Hematopoietic multipotent progenitor cell treated with erythropoietin and hydrocortisone succinate and interleukin-3 and kit ligand, for 8 days (in vitro differentiated cells): Measurements from ENCODE around the gene MYO9A.

Source experiments
- DNase-seq: peaks from one replicate; pipeline ENCODE4 v3.0.0-alpha.2; 2015

MYO9A gene, protein sequence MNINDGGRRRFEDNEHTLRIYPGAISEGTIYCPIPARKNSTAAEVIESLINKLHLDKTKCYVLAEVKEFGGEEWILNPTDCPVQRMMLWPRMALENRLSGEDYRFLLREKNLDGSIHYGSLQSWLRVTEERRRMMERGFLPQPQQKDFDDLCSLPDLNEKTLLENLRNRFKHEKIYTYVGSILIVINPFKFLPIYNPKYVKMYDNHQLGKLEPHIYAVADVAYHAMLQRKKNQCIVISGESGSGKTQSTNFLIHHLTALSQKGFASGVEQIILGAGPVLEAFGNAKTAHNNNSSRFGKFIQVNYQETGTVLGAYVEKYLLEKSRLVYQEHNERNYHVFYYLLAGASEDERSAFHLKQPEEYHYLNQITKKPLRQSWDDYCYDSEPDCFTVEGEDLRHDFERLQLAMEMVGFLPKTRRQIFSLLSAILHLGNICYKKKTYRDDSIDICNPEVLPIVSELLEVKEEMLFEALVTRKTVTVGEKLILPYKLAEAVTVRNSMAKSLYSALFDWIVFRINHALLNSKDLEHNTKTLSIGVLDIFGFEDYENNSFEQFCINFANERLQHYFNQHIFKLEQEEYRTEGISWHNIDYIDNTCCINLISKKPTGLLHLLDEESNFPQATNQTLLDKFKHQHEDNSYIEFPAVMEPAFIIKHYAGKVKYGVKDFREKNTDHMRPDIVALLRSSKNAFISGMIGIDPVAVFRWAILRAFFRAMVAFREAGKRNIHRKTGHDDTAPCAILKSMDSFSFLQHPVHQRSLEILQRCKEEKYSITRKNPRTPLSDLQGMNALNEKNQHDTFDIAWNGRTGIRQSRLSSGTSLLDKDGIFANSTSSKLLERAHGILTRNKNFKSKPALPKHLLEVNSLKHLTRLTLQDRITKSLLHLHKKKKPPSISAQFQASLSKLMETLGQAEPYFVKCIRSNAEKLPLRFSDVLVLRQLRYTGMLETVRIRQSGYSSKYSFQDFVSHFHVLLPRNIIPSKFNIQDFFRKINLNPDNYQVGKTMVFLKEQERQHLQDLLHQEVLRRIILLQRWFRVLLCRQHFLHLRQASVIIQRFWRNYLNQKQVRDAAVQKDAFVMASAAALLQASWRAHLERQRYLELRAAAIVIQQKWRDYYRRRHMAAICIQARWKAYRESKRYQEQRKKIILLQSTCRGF (N-terminal part only)

DNA sequence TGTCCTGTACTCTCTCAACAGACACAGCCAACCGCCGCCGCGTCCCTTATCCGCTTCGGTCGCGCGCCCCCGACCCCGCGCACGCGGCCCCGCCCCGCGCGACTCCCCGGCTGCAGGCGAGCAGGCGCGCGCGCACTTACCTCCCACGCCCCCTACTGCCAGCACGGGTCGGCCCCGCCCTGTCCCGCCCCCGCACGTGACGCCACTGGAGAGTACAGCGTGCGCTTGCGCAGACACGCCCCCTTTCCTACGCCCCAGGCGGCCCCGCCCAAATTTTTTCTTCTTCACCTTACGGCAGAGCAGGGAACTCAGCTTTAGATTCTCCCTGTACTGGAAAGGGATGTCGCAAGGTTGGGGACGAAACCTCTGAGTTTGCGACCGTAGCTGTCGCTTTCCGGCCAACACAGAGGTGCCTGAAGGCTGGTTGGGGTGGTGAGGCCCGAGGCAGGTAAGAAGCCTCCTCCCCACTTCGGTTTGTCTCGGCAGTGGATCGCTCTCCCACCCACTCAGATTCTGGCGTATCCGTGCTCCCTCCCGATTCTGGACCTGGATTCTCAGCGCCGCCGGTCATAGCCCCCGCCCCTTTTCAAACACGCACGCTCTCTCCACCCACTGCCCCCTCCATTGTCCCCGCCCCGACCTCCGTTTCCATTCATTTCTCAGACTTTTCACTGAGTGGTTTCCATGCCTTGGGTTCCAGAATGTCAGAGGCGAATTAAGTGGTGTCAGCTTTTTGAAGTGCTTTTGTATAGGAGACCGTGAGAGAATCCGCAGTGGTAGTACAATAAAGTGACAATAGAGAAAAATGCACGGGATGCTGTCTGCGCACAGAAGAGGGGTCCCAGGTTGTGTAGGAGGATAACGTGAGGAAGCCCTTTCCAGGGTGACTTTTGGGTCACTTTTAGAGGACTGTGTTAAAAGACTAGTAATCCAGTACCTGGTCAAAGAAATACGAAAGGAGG, at the start of gene MYO9A, which contains the start of gene SENP8:
MYO9A (minus strand) TSS at position 134 of the 962 bp plus-strand sequence. CDS start 71,587 bp downstream, outside the sequence.
SENP8 (plus strand) TSS at position 387 of the 962 bp plus-strand sequence. CDS start 21,221 bp downstream, outside the sequence.
- peak; percentile 98 for DNase-seq

DNA sequence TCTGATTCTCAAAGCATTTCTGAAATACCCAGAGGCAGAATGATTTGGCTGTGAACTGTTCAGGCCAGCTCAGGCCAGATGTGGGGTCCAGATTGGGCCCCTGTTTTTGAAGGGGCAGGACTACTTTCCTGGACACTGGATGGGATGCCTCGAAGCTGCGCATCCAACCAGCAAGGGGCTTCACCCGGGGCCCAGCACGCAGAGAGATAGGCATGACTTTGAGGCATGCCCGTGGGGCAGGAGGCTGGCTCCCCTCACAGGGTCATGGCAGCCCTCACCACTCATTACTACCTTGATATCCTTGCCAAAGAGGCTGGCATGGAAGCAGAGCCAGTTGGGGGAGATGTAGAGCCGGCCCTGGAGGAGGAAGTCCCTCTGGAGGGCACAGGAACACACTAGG, 49.5 kb upstream of the MYO9A start:
- no peak for DNase-seq

DNA sequence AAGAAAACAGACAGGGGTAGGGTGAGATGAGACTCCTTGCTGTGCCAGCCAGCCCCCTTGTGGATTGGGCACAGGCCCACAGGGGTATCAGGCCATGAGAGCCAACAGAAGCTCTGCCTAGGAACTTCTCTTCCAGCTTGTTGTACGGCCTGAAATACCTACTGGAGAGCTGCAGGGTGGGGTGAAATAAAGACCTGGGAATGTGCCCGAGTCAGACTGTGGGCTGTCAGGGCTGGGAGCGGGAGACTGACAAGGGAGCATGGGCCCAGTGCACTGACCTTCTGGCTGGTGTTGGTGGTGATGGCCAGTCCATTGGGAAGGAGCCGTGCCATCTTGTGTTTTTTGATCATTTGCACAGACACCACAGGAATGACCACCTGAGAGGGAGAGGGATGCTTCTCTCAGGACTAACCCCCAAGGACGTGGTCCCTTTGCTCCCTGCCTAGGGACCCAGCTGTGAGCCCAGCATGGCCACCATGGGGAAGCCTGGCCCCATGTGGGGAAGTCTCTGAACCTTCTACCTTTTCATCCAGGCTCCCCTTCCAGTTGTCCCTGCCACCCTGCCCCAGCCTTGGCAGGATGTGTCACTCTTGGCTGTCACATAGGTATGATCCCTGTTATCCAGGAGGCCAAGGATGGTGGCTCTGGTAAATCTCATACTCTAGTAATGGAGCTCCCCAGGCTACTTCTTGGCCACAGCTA, 48.9 kb upstream of the MYO9A start:
- no peak for DNase-seq

DNA sequence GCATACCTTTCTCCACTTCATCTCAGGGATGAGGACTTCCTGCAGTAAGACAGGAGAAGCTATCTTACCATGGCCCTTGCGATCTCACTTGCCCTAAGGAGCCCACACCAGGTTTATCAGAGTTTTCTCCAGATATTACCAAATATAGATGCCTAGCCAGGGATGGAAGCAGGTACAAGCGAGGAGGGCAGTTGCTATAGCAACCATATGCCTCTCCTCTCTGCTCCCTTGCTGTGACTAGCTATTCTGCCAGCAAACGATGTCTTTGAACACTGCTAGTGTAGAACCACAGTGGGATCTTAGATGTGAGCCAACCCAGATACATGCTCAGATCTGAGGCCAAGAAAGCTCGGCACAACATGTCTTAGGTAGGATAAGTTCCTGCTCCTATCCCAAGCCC, 45.8 kb upstream of the MYO9A start:
- DNase-seq: no peak

DNA sequence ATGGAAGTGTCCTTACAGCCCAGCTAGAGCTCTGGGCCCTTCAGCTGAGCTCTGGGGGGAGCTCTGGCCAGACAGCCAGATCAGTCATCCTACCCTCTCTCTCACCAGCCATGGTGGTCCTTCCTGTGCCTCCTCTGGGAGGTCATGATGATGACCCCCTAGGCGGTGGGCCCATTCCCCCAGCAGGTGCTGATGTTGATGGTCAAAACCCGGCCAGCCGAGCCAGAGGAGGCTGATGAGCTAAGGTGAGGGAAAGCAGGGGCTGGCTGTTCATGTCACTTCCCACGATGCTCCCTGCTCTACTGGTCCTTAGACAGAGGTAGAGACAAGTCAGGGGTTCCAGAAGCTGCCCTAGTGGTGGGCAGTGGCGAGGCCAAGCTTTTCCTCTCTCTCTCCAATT, 44.6 kb upstream of the MYO9A start:
- DNase-seq: no peak

DNA sequence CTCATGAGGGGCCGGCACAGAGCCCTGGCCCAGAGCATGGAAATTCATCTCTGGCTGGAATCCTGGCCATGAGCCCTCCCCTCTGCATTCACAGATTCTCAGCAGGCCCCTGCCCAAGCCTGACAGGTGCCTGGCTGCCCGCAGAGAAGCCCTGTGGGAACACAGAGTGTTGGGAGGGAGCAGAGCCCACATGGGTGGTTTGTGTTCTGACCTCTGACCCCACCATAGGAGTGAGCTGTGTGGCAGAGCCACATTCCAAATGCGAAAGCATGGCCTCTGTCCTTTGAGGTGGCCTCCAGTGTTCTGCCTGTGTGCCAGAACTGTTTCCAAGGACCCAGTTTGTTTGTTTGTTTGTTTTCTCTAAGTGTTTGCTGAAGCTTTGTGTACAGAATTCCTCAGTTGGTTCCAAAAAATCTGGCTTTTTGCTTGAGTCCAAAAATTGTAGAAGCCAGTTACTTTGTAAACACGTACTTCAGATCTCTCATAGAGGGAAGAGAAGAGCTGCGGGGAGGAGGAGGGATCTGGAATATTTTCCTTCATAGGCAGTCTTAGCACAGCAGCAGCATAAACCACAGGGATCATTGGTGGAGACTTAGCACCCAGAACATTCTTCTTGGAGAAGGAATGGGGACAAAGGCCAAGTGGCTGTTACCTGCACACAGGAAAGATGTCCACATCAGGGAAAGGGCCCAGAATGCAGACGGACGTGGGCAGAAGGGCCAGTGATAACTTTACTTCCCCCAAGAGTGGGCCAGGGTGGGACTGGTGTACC, 43.6 kb upstream of the MYO9A start:
- DNase-seq: no peak

DNA sequence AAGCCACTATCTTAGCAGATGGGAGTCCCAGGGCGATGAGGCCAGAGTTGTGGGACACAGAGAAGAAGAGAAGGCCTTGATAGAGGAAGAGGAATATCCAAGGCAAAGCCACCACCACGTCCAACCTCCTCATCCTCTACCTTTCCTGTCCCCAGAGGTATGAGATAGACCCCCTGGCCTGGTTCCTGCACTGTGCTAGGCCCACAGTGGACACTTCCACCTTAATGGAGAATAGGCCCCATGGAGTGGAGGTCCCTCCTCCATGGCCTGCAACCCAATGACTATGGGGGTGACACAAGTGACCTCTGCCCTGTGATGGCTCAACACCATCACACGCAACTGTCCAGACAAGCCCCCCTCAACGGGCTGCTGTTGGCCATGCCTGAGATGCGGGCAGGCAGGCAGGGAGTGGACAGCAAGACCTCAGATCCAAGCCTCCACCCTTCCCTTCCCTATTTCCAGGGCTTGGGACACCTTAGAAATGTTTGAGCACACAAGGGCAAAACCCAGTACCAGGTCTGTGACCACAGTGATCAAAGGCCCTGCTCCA, 42.8 kb upstream of the MYO9A start:
- no peak for DNase-seq

DNA sequence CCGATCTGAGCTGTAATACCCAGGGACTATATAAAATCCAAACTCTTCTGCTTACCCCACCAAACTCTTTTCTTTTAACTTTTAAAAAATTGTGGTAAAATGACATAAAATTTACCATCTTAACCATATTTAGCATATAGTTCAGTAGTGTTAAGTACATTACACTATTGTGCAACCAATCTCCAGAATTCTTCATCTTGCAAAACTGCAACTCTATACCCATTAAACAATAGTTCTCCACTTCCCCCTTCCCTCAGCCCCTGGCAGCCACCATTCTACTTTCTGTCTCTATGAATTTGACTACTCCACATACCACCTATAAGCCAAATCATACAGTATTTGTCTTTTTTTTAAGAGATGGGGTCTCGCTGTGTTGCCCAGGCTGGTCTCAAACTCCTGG, 39.0 kb upstream of the MYO9A start:
- no peak for DNase-seq

DNA sequence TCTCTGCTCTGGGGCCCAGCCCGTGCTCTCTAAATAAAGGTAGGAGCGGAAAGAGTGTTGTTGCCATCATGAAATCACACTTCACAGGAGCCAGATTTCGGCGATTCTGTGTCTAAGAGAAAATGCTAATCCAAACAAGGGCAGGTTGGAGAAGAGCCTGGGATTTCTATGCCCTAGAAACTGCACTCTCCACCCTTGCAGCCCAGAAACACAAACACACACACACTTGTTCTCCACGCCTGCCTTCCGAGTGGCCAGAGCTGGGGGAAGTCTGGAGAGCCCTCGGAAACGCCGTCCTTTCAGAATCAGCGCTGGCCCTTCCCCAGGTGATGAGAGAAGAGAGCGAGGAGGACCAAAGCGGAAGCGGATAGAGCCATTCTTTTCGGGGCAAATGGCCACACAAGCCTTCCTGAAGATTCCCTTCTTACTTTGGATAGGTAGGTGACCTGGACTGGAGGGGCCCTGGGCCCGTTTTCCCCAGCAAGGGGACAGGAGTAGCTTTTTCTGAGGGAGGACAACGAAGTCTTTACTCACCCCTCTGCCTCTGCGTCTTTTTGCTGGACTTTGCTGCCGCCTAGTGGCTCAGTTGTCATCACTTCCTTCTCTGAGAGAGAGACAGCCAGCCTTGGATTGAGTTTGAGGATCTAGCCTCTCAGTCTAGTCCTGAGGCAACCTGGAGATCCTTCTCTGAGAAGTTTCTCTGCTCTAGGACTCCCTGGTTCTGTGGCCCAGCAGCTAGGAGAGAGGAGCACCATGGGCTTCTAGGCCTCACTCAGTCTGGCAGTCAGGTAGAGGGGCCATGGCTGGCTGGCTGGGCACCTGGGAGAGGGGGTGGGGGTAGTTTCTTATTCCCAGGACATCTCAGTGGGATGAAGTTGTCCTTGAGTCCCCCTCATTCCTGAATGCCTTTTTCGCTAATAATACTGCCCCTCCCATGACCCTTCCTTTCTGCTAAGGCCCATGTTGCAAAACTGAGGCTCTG, 38.0 kb upstream of the MYO9A start:
- peak; percentile 85 for DNase-seq

DNA sequence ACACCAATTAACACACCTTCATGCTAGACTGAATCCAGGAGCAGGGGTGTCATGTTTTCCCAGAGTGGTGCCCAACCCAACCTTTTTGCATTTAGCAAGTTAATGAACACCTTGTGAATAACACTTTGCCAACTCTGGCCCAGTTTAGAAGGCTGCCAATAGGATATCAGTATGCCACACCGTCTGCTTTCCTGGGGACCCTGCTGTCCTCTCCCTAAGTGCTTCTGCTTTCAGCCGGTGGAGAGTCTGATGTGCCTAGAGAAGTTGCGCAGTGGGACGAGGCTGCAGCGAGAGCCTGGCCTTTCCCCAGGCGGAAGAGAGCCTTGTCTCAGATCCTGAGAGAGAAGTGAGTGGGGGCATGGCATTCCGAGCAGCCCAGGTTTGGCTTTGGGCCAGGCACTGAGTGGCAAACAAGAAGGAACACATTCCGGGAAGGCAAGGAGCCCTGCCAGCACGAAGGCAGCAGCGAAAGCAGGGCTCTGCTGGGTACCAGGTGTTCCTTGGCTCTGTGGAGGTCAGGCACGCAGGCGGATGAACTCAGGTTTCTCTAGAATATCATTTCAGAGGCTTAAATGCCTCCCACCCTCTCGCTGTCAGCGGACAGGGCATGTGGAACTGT, 37.2 kb upstream of the MYO9A start:
- DNase-seq: no peak

DNA sequence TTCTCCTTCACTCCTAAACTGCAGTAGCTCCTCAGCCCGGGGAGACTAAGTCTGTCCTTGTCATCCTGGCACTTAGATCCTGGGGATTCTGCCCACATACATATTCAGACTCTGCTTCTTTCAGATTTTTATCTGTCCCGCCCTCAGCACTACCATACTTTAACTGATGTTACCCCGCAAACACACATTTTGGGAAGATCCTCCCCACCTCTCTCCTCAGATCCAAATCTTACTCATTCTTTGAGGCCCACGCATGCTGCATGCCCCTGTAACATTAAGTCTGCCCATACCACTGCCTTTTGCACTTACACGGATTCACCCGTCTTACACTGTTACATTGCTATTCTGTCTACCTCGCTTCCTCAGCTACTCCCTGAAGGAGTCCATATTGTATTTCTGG, 36.4 kb upstream of the MYO9A start:
- no peak for DNase-seq

DNA sequence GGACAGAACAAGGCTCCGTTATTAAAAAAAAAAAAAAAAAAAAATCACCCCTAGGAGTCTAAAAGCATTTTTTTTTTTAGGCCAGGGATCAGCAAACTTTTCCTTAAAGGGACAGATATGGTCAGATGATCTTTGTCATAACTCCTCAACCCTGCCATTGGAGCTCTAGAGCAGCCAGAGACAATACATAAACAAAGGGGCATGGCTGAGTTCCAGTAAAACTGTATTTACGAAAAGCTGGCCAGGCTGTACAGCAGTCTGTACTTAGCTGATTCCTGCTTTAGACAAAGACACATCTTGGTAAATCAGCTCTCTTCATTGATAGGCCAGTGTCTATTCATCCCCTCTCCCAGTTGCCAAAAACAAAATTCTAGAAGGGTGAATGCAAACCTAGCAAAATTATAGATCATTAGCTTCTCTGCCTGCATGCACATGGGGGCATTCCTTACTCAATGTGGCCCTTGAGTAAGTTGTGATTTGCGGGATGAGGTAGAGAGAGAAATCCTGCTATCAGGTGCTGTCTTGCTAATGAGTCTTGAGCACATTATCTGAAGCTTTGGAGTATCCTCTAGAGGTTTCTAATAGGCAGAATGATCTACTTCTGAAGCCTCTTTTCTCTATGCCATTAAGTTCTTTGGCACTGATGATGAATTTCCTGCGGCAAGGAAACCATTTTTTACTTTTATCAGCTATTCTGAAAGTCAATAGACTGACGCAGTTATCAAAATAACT, 35.5 kb upstream of the MYO9A start:
- DNase-seq: no peak

DNA sequence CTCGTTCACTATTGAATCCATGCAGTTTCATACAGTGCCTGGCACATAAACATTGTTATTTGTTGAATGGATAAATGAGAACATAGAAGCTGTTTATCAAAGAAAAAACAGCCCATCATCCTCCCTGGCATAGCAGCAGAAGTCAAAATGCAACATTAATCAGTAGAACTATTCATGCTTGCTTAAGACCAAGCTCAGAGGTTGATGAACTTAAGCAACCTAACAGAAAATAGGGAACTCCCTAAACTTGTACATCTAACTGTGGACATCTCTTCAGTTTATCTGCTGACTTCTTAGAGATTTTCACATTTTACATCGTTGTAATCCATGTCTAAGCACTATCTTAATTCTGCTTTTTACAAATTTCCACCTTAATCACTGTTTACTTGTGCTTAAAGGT, 29.5 kb upstream of the MYO9A start:
- DNase-seq: no peak

DNA sequence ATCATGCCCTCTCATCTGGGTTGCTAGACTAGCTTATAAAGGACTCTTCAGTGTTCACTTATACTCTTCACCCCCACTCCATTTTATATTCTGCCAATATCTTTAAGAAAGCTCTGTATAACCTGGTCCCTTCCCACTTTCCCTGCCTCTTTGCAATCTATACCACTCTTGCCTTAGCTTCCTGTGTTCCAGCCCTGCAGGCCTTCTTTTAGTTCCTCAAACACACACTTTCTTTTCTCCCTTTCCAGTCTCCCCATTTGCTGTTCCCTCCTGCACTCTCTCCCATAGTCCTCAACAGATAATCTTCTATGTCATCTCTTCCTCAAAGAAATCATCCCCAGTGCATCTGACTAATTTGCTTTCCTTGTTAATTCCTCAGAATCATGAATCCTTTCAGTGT, 29.0 kb upstream of the MYO9A start:
- DNase-seq: no peak

DNA sequence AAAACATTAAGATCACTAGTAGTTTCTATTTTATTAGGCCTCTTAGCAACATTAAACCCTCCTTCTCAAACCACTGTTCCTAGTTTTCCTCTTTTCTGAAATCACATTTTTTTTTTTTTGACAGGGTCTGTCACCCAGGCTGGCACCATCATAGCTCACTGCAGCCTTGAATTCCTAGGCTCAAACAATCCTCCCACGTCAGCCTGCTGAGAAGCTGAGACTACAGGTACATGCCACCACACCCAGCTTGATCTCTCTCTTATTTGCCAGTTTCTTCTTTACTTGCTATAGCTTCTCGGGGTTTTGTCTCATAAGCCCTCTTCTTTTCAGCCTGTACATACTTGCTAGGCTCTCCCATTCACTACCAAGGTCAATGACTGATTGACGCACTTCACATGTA, 28.3 kb upstream of the MYO9A start:
- no peak for DNase-seq

DNA sequence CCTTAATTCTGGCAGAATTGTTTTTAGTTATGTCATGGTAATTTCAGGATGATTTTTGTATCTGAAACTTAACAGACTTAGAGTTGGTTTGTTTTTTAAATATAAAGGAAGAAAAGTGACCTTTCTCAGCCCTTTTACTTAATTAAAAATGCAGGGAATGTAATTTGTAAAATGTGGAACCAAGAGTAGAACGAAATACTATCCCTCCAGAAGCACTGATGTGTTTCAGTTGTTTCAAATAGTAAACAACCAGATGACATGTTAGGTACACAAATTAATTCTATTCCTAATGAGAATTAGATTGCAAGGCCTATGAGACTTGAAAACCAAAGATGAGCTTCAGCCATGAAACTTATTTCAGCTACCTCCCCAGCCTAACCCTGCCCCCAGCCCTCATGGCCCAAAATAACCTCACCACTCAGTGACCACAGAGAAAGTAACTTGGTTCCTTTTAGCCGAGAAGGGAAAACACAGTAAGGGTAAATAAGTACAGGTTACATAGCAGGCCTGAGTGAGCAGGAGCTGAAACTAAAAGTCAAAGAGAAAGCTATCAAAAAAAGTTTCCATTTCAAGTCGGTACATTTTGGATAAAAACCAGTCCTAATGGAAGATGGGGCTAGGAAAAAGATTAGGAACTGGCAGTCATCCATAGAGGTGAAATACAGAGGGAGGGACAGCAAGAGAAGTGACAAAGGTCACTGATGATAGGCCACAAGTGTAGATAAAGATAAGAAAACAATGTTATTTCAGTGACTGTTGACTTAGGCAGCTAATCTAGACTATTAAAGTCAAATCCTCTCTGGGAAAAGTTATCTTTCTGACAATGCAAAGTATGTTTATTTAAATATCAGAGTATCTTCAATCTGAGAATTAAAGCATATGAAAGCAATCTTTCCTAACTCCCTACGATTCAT, 23.5 kb upstream of the MYO9A start:
- no peak for DNase-seq

DNA sequence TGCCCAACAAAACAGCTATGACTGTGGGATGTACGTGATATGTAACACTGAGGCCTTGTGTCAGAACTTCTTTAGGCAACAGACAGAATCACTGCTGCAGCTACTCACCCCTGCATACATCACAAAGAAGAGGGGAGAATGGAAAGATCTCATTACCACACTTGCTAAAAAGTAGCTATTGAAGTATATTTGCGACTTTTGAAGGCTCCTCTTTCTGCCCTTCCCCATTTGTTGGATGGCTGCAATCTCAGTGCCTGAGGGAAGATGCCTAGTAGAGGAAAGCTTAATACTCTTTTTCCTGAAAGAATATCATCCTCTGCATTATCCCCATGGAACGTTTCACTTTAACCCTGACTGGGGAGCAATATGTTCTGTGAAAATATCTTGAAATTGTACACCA, 22.1 kb upstream of the MYO9A start:
- no peak for DNase-seq
